SKM-1 (cell line): ENCODE data around the gene SLC30A3.

ENCODE experiments used
- DNase-seq: peaks from one replicate; lab custom pipeline; 2025; ENCODE audit not compliant: unreplicated experiment; lab: John Stamatoyannopoulos, UW

The SLC30A3 gene

GRCh38 chr2:27236626-27237025 lies 26.2 kb downstream of the SLC30A3 start:
- no peak for DNase-seq

DNA sequence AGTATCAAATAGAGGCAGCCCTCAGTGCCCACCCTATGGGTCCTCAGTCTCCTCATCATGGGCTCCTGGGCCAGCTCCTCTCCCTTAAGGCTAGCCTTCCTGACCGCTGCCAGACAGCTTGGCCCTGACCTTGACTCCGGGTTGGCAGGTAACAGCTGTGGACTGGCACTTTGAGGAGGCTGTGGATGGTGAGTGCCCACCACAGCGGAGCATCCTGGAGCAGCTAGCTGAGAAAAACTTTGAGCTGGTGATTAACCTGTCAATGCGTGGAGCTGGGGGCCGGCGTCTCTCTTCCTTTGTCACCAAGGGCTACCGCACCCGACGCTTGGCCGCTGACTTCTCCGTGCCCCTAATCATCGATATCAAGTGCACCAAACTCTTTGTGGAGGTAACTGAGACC lies 26.7 kb downstream of the SLC30A3 start:
- no peak for DNase-seq

GRCh38 chr2:27233341-27233740 lies 29.5 kb downstream of the SLC30A3 start:
- no peak for DNase-seq

DNA sequence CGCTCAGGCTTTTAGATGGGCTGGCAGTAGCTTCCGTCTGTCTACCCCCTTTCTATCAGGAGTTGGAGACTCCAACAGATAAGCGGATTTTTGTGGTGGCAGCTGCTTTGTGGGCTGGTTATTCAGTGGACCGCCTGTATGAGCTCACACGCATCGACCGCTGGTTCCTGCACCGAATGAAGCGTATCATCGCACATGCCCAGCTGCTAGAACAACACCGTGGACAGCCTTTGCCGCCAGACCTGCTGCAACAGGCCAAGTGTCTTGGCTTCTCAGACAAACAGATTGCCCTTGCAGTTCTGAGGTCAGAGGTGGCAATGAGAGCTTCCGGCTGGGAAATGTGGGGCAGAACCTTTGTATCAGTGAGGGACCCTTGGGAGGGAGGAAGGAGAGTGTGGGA lies 30.9 kb downstream of the SLC30A3 start:
- no peak for DNase-seq

DNA sequence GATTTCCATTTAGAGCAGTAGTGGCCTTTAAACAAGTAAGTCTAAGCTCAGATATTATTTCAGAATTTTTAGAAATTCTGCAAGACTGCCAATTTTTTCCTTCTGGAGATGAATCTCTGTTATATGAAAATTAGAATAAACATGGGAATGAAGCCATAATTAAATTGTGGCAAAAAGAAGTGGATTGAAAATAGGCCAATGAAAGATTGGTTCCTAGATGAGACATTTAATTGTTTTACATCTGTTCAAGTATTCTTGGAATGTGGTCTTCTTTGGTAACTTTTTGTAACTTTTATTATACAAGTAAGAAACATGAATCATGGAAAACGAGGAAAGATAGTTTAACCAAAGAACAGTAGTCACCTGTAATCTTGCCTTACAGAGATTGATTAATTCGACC lies 35.3 kb downstream of the SLC30A3 start:
- DNase-seq = no peak

DNA sequence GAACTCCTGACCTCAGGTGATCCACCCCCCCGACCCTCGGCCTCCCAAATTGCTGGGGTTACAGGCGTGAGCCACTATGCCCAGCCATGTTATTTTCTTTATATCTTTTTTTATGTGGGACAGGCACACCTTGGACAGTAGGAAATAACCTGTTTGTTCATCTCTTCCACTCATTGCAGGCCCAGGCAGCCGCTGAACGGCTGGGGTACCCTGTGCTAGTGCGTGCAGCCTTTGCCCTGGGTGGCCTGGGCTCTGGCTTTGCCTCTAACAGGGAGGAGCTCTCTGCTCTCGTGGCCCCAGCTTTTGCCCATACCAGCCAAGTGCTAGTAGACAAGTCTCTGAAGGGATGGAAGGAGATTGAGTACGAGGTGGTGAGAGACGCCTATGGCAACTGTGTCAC lies 37.3 kb downstream of the SLC30A3 start:
- DNase-seq = no peak

- no peak for DNase-seq
Observed at GRCh38 chr2:27223416-27223815, 39.4 kb downstream of the SLC30A3 start.

- DNase-seq = no peak
Observed at GRCh38 chr2:27222407-27222806, 40.4 kb downstream of the SLC30A3 start.

- no peak for DNase-seq
Observed at GRCh38 chr2:27221166-27221565, 41.7 kb downstream of the SLC30A3 start.

DNA sequence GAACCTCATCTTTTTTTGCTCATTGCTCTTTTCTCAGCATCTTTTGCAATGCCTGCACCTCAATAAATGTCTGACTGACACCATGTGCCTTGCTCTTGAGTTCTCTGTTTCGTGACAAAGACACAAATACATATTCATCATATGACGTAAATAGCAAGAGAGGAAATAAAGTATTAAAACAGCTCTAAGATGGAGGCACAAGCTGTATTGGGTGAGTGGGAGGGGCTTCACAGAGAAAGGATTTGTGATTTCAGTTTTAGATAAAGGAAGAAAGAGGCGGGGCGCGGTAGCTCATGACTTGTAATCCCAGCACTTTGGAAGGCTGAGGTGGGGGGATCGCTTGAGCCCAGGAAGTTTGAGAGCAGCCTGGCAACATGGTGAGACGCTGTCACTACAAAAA lies 42.8 kb downstream of the SLC30A3 start:
- no peak for DNase-seq

GRCh38 chr2:27219091-27219490 lies 43.8 kb downstream of the SLC30A3 start:
- DNase-seq = no peak

DNA sequence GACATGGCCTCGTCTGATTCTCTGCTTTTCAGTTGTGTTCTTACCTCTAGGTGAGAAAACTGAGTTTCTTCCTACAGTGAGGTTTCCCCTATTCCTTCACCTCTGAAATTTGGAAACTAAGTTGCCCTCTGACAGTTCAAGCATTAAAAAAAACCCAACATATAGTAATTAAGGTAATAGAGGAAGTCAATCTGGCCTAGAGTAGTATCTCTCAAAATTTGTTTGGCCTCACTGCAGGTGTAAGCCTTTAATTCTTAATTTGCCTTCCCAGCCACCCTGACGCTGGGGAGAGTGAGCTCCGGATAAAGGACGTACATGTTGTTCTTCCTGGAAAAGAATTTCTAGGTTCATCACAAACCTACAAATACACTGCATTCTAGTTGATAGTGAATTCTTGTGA lies 44.2 kb downstream of the SLC30A3 start:
- DNase-seq = no peak

- peak; percentile 83 for DNase-seq
Observed at GRCh38 chr2:27217173-27218121, 45.4 kb downstream of the SLC30A3 start, which contains the start of gene CAD. Gene CAD, plus strand, starts transcription at chr2:27217369. Its CDS starts 183 bp downstream, at chr2:27217552.

DNA sequence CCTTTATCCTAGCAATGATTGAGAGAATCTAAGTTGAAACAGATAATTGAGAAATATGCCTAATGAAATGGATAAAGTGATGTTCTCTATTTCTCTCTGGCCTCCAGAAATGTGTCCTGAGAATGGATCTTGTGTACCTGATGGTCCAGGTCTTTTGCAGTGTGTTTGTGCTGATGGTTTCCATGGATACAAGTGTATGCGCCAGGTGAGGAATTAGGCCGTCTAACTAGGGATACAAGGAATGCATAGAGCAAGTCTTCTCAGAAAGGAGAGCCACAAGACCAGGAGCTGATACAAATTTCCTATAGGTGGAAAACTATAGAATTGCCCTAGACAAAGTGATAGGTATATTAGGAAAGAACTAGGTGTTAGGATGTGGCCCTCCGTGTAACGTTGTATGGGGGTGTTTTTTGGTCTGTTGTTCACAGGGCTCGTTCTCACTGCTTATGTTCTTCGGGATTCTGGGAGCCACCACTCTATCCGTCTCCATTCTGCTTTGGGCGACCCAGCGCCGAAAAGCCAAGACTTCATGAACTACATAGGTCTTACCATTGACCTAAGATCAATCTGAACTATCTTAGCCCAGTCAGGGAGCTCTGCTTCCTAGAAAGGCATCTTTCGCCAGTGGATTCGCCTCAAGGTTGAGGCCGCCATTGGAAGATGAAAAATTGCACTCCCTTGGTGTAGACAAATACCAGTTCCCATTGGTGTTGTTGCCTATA lies 46.3 kb downstream of the SLC30A3 start:
- no peak for DNase-seq

DNA sequence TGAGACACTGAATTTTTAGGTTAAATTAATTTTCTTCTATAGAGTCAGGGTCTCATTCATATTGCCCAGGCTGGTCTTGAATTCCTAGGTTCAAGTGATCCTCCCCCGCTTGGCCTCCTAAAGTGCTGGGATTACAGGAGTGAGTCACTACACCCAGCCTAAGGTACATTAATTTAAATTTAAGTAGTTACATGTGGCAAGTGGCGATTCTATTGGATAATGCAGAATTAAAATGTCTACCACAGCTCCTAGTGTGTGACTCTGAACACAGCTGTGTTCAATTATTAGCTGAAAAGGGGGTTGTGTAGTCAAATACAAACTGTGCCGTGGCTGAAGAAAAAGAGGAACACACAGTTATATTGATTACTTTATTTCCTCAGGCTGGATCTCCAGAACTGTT lies 47.9 kb downstream of the SLC30A3 start:
- DNase-seq = no peak

DNA sequence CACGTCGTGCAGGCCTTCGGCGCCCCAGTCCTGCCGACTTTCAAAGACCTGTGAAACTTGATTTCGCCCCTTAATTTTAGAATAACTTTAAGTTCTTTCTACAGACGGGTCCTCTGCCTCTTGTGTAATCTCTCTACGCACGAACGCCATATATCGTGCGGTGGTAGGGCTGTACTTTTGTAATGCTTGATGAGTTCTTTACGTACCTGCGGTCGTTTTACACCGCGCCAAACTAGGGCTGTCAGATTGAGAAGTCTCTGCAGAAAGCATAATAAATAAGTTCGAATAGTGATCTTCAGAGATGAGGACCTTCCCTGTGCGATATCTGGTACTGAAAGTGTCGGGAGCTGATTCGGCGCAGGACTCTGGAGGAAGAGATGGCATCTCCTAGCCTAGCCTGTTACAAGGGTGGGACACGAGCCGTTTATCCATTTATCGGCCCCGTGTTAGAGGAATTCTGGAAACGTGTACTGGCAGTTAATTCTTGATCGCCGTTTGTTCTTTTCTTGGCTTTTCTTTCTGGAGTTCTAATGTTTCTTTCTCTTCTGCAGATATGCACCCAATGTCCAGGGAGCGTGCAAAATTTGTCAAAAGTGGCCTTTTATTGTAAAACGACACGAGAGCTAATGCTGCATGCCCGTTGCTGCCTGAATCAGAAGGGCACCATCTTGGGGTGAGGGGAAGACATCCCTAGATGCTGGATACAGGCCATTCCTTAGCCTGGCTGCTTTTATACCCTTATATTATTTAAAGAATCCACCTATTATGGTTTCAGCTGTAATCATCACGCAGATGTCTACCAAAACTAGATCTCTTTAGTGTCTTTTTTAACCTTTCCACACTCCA lies 50.0 kb downstream of the SLC30A3 start:
- DNase-seq = no peak

DNA sequence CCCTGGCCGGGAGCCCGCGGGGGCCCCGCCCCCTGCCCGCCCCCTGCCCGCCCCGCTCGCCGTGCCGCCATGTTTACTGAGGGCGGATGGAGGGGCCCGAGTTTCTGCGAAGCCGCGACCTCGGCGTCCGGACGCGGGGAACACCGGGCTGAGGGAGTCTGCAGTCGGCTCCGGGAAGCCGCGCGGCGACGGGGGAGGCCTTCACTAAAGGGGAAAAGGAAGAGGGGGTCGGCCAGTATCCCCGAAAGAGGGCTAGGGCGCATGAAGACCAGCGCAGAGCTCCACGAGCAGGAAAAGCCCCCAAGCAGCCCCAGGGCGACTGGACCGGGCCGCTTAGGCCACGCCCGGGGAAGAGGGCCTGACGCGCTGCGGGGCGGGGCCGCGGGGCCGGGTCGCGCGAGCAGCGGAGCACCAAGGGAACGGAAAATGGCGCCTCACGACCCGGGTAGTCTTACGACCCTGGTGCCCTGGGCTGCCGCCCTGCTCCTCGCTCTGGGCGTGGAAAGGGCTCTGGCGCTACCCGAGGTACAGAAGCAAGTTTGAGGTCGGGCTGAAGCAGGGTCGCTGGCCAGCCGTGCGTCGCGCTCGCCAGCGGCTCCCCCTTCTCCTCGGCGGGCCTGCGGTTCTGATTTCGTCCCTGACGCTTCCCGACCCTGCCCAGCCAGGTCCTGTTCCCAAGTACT lies 50.8 kb downstream of the SLC30A3 start, which contains the start of the genes ATRAID and SLC5A6:
TSS of gene ATRAID (plus strand) at position 99 of the 683 bp plus-strand sequence. CDS start at position 427, 328 bp downstream.
TSS of gene SLC5A6 (minus strand) at position 326 of the 683 bp plus-strand sequence. CDS start 4,618 bp downstream, outside the sequence.
- peak; percentile 88 for DNase-seq

GRCh38 chr2:27211241-27211942 lies 51.5 kb downstream of the SLC30A3 start:
- no peak for DNase-seq

DNA sequence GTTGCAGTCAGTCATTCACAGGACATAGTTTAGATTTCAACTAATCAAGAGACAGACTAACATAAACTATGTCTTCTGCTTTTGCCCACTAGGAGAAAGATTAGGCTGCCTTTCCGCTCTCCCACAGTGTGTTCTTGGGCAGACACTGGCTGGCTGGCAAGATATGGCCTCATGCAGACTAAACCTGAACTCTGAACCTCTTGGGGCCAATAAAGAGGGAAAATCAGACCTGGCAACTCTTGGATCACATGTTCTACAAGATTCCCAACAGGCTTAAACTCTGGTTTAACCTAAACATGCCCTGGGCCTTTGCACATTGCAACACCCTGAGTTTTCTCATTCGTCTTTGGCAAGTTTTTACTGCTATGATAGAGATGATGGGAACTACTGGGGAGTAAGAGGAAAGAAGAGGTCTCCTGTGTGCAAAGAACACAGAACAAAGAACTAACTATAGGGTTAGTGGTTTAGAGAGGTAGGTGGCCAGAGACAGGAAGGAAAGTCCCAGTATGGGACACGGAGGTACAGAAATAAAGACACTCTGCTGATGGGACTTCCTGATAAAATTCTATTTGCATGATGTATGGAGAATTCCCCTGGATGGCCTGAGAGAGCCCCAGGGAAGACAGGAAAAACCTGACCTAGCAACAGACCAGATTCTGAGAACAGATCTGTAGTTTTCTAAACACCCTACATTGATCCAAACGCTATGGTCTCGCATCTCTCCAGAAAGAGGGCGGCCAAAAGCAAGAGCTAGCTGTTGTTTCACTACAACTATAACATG lies 53.0 kb downstream of the SLC30A3 start:
- no peak for DNase-seq
